Lower leg skin (tissue), 3 donors: ENCODE results near the gene ARL5C.

ENCODE experiments used
- POLR2A ChIP-seq, 2 donors: fragments of 450-650 bp; IDR thresholded peaks; one replicate each; pipeline ENCODE4 v1.6.1; 2016 to 2017; ENCODE audit warnings: antibody characterized with exemption in 2 of 2, mild to moderate bottlenecking in 1 of 2, moderate library complexity in 1 of 2
- TF ChIP-seq, protein P1 (sequence below), 3 donors: fragments of 450-650 bp; IDR thresholded peaks; one replicate each; pipeline ENCODE4 v1.5.1; 2016; ENCODE audit warnings: antibody characterized with exemption in 3 of 3, mild to moderate bottlenecking in 3 of 3, moderate library complexity in 2 of 3

DNA sequence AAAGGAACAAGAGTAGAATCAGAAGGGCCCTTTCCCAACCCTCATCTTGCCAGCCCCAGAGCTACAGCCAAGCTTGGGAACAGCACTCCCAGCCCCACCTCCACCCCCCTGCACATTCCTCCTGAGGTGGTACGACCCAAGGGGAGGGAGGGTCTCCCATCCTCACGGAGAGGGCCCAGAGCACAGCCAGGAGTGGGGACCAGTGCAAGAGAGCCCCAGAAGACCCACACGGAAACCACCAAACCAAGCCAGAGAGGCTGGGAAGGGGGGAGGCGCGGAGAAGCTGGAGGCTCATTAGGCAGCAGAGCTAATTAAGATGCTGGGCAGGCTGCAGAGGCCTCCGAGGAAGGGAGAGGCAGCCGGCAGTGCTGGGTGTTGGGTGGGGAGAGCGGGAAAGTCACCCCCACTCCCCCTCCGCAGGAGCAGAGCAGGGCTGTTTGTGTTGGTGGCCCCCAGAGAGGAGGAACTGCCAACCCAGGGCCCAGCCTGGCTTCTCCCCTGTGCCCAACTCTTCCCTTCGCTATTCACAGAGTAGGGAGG lies 29.1 kb upstream of the ARL5C start:
- TF ChIP-seq, protein P1, sequence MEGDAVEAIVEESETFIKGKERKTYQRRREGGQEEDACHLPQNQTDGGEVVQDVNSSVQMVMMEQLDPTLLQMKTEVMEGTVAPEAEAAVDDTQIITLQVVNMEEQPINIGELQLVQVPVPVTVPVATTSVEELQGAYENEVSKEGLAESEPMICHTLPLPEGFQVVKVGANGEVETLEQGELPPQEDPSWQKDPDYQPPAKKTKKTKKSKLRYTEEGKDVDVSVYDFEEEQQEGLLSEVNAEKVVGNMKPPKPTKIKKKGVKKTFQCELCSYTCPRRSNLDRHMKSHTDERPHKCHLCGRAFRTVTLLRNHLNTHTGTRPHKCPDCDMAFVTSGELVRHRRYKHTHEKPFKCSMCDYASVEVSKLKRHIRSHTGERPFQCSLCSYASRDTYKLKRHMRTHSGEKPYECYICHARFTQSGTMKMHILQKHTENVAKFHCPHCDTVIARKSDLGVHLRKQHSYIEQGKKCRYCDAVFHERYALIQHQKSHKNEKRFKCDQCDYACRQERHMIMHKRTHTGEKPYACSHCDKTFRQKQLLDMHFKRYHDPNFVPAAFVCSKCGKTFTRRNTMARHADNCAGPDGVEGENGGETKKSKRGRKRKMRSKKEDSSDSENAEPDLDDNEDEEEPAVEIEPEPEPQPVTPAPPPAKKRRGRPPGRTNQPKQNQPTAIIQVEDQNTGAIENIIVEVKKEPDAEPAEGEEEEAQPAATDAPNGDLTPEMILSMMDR (IDR thresholded peaks at IDR 0.05) = no peak
- TF ChIP-seq POLR2A (IDR thresholded peaks at IDR 0.05) = no peak
